Measurements from ENCODE around the gene NEK9. TPM values are rescaled to one million over a fixed set of nuclear protein-coding genes. Genes with fewer than 3 reads are reported as not detected.

Gene NEK9
- total RNA-seq, 1 experiment from 2014 or later, result 44.8 TPM

GRCh38 chr14:75053396-75054291 is 73.2 kb downstream of the NEK9 start:
- Histone ChIP-seq H3K27ac (no peak overlapping the region), H3K4me1 (no peaks in the 10 kb centered on the region), H3K36me3 (peaks cover 27% of the 10 kb centered on the region), H3K27me3 (no peaks in the 10 kb centered on the region), H3K4me3 (no peak overlapping the region), H3K9me3 (replicated peaks) (no peaks in the 10 kb centered on the region; the same call in 1 of the 2 replicates)
- no peak for DNase-seq

DNA sequence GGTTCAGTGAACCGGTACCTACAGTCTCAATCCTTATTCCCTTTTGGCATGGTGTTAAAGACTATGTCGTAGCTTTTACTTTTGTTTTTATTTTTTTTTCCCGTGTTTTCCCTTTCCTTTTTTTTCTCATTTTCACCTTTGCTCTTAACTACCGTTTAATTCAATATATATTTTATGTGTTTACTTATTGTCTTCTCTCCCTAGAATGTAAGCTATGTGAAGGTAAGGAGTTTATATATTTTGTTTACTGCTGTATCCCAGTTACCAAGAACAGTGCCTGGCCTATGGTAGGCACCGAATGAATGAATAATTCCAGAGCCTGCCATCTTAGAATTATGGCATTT is 75.3 kb downstream of the NEK9 start:
- H3K27me3 ChIP-seq, result no peaks in the 10 kb centered on the region
- H3K4me3 ChIP-seq, result peak overlapping the region; percentile 53
- H3K36me3 ChIP-seq, result peaks cover 27% of the 10 kb centered on the region
- H3K4me1 ChIP-seq, result no peaks in the 10 kb centered on the region
- H3K27ac ChIP-seq, result peak overlapping the region; percentile 59
- no peaks in the 10 kb centered on the region; the same call in 1 of the 2 replicates for H3K9me3 ChIP-seq (replicated peaks)
- DNase-seq, result no peak

GRCh38 chr14:75050852-75051555 is 75.8 kb downstream of the NEK9 start, which contains the start of gene MLH3:
Gene MLH3 (minus strand): TSS chr14:75051467. CDS start chr14:75049655, 1,812 bp downstream.
- Histone ChIP-seq H3K27me3 (no peaks in the 10 kb centered on the region), H3K4me3 (peak within 1 kb of the TSS; percentile 53), H3K9me3 (replicated peaks) (no peaks in the 10 kb centered on the region), H3K4me1 (no peaks in the 10 kb centered on the region), H3K27ac (peak within 1 kb of the TSS; percentile 59), H3K36me3 (peaks cover 25% of the 10 kb centered on the region)
- DNase-seq, result peak; percentile 53 to 65

DNA sequence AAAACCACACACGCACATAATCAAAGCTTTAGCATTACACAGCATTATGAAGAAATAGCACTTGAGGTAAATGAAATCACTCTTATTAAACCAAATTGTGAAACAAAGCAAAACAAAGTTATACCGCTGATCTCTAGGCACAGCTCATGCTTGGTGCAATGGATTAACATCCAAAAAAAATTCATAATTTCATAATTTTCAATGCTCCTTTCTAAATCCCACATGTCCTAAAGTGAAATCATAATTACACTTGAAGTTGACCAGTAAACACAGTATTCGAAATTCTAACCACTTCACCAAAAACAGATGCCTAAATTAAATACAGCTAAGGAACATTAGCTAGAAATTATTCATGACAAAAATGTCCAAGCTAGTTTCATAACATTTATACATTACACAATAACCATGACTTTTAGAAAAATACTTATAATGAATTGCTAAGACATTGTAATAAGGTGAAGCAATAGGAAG is 77.1 kb downstream of the NEK9 start:
- H3K36me3 ChIP-seq, result peaks cover 17% of the 10 kb centered on the region
- H3K4me1 ChIP-seq, result no peaks in the 10 kb centered on the region; the same call in 1 of the 2 replicates
- H3K9me3 ChIP-seq (replicated peaks), result no peaks in the 10 kb centered on the region
- no peak overlapping the region for H3K27ac ChIP-seq
- no peaks in the 10 kb centered on the region for H3K27me3 ChIP-seq
- no peak for DNase-seq
- no peak overlapping the region for H3K4me3 ChIP-seq

- H3K4me1 ChIP-seq, result peaks cover 1% of the 10 kb centered on the region
- no peak for DNase-seq
- H3K4me3 ChIP-seq, result no peak overlapping the region
- peaks cover 12% of the 10 kb centered on the region for H3K36me3 ChIP-seq
- no peak overlapping the region for H3K27ac ChIP-seq
- no peaks in the 10 kb centered on the region for H3K27me3 ChIP-seq
- no peaks in the 10 kb centered on the region for H3K9me3 ChIP-seq (replicated peaks)
Observed at GRCh38 chr14:75049136-75049535, 77.7 kb downstream of the NEK9 start.

DNA sequence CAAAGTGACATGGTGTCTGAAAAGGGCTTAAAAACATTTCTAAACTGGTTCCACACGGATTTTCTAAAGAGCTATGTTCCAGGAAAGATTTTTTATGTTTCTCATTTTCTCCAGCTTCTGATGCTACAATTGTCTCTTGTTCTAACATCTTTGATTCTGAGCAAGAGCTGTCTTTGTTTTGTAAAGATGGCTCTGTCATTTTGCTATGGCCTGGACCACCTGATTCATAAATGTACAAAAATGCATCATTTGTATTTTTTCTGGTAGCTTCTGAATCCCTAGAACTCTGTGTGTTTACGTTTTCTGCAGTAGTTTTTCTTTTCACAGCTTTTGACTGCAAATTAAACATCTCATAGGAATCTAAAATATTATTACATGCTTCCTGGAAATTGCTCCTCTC is 78.7 kb downstream of the NEK9 start:
- no peaks in the 10 kb centered on the region for H3K9me3 ChIP-seq (replicated peaks)
- H3K4me3 ChIP-seq, result no peak overlapping the region
- no peak for DNase-seq
- H3K27me3 ChIP-seq, result no peaks in the 10 kb centered on the region
- H3K4me1 ChIP-seq, result peaks cover 12% of the 10 kb centered on the region
- no peak overlapping the region for H3K27ac ChIP-seq
- H3K36me3 ChIP-seq, result peaks cover 10% of the 10 kb centered on the region

DNA sequence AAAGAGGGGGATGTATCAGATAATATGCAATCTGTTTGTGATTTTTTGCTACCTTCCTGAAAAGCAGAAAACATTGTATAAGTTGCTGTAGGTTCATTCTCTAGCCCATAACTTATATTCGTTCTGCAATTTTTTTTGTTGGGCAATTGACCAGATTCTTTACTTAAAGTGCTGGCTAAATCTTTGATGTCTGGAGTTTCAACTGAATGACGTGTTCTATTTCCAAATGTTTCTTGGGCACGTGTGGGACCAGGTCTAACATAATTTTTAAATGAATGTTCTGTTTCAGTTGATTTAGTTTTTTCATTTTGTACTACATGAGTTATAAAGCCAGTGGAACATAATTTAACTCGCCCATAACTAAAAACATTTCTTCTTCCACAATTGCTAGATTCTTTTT is 79.3 kb downstream of the NEK9 start:
- Histone ChIP-seq H3K27ac (no peak overlapping the region), H3K9me3 (replicated peaks) (no peaks in the 10 kb centered on the region), H3K27me3 (no peaks in the 10 kb centered on the region), H3K4me1 (peaks cover 18% of the 10 kb centered on the region), H3K4me3 (no peak overlapping the region), H3K36me3 (peaks cover 6% of the 10 kb centered on the region)
- no peak for DNase-seq

DNA sequence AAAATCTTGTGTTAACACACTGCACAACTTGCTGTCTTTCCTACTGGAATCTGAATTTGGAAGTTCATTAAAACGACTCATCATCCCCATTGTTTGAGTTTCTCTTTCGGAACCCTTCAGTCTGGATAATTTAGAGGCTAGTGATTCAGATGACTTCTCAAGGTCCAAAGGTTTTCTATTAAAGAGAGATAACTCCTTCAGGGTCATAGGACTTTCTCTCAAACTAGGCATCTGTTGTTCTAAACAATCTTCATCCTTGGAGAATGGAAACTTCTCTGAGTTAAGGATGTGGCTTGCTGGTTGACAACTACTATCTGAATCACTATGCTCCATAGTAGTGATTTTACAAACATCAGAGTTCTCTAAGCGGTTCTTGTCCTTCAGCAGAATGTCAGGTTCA is 79.9 kb downstream of the NEK9 start:
- Histone ChIP-seq H3K4me3 (no peak overlapping the region), H3K27me3 (no peaks in the 10 kb centered on the region), H3K27ac (no peak overlapping the region), H3K9me3 (replicated peaks) (no peaks in the 10 kb centered on the region), H3K36me3 (no peaks in the 10 kb centered on the region), H3K4me1 (peaks cover 22% of the 10 kb centered on the region)
- no peak for DNase-seq

GRCh38 chr14:75046275-75046674 is 80.6 kb downstream of the NEK9 start:
- Histone ChIP-seq H3K27ac (no peak overlapping the region), H3K36me3 (no peaks in the 10 kb centered on the region), H3K27me3 (no peaks in the 10 kb centered on the region), H3K4me3 (no peak overlapping the region), H3K4me1 (peaks cover 28% of the 10 kb centered on the region), H3K9me3 (replicated peaks) (no peaks in the 10 kb centered on the region)
- DNase-seq, result no peak

DNA sequence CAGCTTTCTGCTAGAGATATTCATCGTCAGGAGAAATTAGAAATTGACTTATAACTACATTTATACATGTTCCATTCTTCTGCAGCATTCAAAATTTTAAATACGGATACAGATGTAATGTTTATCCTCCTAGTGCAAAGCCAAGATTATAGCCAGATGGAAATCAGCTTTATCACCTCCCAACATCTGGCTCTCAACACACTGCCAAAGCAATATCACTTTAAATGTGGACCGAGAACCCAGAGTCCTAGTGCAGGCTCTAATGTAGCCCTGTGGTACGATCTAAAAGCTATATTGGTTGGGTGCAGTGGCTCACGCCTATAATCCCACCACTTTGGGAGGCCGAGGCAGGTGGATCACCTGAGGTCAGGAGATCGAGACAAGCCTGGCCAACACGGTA is 82.1 kb downstream of the NEK9 start:
- H3K27ac ChIP-seq, result no peak overlapping the region
- H3K4me1 ChIP-seq, result peaks cover 36% of the 10 kb centered on the region
- H3K4me3 ChIP-seq, result no peak overlapping the region
- no peaks in the 10 kb centered on the region for H3K9me3 ChIP-seq (replicated peaks)
- DNase-seq, result peak in 1 of 2 experiments; percentile 6
- no peaks in the 10 kb centered on the region for H3K36me3 ChIP-seq
- H3K27me3 ChIP-seq, result no peaks in the 10 kb centered on the region

DNA sequence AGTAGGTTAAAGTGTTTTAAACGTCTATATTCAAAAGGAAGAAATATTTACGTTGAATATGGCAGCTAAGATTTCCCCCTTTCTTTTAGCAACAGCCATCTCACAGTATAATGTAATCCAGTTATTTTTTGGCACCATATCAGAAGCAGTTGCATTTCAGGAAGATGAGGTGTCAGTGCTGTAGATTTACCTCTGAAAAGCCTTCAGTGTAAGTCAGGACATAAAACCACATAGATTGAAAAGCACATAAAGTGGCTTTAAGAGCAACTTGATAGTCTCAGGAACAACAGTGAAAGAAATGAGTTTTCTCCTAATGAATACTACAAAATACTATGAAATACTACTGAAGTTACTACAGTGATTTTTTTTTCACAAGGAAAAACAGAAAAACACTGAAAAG is 82.5 kb downstream of the NEK9 start:
- Histone ChIP-seq H3K9me3 (replicated peaks) (no peaks in the 10 kb centered on the region), H3K4me3 (no peak overlapping the region), H3K27ac (peak overlapping the region; percentile 96), H3K36me3 (no peaks in the 10 kb centered on the region; the same call in 1 of the 2 replicates), H3K27me3 (no peaks in the 10 kb centered on the region), H3K4me1 (peaks cover 36% of the 10 kb centered on the region)
- DNase-seq, result peak in 1 of 2 experiments; percentile 54

GRCh38 chr14:75042035-75042434 is 84.8 kb downstream of the NEK9 start:
- no peaks in the 10 kb centered on the region for H3K27me3 ChIP-seq
- H3K9me3 ChIP-seq (replicated peaks), result no peaks in the 10 kb centered on the region
- H3K4me3 ChIP-seq, result no peak overlapping the region
- peak; percentile 86 to 92 for DNase-seq
- peaks cover 36% of the 10 kb centered on the region for H3K4me1 ChIP-seq
- H3K27ac ChIP-seq, result peak overlapping the region; percentile 96
- H3K36me3 ChIP-seq, result no peaks in the 10 kb centered on the region; the same call in 1 of the 2 replicates

- Histone ChIP-seq H3K4me3 (no peak overlapping the region), H3K27ac (peak overlapping the region; percentile 96), H3K4me1 (peaks cover 36% of the 10 kb centered on the region), H3K9me3 (replicated peaks) (no peaks in the 10 kb centered on the region), H3K36me3 (no peaks in the 10 kb centered on the region; the same call in 1 of the 2 replicates), H3K27me3 (no peaks in the 10 kb centered on the region)
- peak; percentile 15 to 45 for DNase-seq
Observed at GRCh38 chr14:75041613-75042012, 85.2 kb downstream of the NEK9 start.

DNA sequence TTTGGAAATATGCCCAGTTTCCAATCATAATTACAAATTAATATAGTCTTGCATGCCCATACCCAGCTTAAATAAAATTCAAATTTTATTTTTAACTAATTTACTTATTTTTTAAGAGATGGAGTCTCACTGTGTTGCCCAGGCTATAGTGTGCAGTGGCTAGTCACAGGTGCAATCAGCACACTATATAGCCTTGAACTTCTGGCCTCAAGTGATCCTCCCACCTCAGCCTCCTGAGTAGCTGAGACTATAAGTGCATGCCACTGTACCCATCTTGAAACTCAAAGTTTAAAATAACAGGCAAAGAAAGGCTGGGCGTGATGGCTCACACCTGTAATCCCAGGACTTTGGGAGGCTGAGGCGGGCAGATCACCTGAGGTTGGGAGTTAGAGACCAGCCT is 85.9 kb downstream of the NEK9 start:
- no peak overlapping the region for H3K4me3 ChIP-seq
- H3K9me3 ChIP-seq (replicated peaks), result no peaks in the 10 kb centered on the region
- peaks cover 36% of the 10 kb centered on the region for H3K4me1 ChIP-seq
- peak overlapping the region; percentile 96 for H3K27ac ChIP-seq
- no peaks in the 10 kb centered on the region for H3K27me3 ChIP-seq
- DNase-seq, result no peak
- no peaks in the 10 kb centered on the region; the same call in 1 of the 2 replicates for H3K36me3 ChIP-seq

DNA sequence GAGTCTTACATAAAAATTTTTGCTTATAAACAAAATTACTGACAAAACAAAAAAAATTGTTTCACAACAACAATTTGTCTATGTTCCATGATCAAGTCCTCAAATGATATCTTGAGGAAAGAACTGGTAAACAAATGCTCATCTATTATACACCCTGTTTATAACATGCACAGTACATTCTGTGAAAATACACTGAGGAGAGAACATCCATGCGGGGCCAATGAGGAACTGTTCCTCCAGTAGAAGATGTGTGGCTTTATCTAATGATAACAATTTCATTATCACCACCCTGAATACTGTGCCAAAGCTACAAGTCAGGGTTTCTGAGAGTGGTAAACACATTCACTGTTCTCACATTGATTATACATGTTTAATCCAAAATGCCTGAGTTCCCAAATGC is 86.3 kb downstream of the NEK9 start:
- no peaks in the 10 kb centered on the region; the same call in 1 of the 2 replicates for H3K36me3 ChIP-seq
- no peaks in the 10 kb centered on the region for H3K9me3 ChIP-seq (replicated peaks)
- H3K27me3 ChIP-seq, result no peaks in the 10 kb centered on the region
- H3K27ac ChIP-seq, result peak overlapping the region; percentile 96; the same call in 1 of the 2 replicates
- H3K4me3 ChIP-seq, result no peak overlapping the region
- peaks cover 36% of the 10 kb centered on the region for H3K4me1 ChIP-seq
- no peak for DNase-seq

Measured in SJCRH30 (cell line).